PC-9 (cell line): ENCODE measurements around the gene YY1. TPM values are rescaled to one million over a fixed set of nuclear protein-coding genes. Genes with fewer than 3 reads are reported as not detected.

ENCODE experiments used
- BruUV-seq: library from RNA; stranded (reverse); fragments of 400-500 nt; replicated peaks from 2 replicates; lab custom pipeline; 2021; lab: Mats Ljungman, UMichigan
- CTCF ChIA-PET: fragments of 300-600 bp; sonication (Branson Sonifier 250); formaldehyde crosslinking; loops from one replicate; lab custom pipeline; 2022; ENCODE audit warnings: antibody characterized with exemption; lab: Charles Lee
- POLR2A ChIA-PET: fragments of 300-600 bp; sonication (Branson Sonifier 250); formaldehyde crosslinking; loops from one replicate; lab custom pipeline; 2022; ENCODE audit warnings: antibody characterized with exemption; ENCODE audit not compliant: unreplicated experiment; lab: Charles Lee
- DNase-seq, 2 experiments: peaks; one replicate each; pipeline versions ENCODE4 v3.0.0 to v3.0.0-alpha.2; 2015 to 2022; ENCODE audit warnings: mixed read lengths in 1 of 2
- H2AFZ ChIP-seq: fragments of 200-600 bp; sonication (generic); 2 replicates; pipeline ENCODE4 v1.8.1; 2017; ENCODE audit warnings: antibody characterized with exemption
- H3F3A ChIP-seq: fragments of 200-600 bp; sonication (generic); 2 replicates; pipeline ENCODE4 v1.8.1; 2017; ENCODE audit warnings: antibody characterized with exemption, mild to moderate bottlenecking, low read depth; ENCODE audit not compliant: insufficient read depth
- H3K27ac ChIP-seq: fragments of 200-600 bp; sonication (generic); 2 replicates; pipeline ENCODE4 v1.6.1; 2016; ENCODE audit warnings: mixed run types
- H3K27me3 ChIP-seq: fragments of 200-600 bp; sonication (generic); 2 replicates; pipeline ENCODE4 v1.6.1; 2016; ENCODE audit warnings: low read depth, mixed run types; ENCODE audit not compliant: insufficient read depth
- H3K36me3 ChIP-seq: fragments of 200-600 bp; sonication (generic); 2 replicates; pipeline ENCODE4 v1.6.1; 2016; ENCODE audit warnings: low read depth, mixed run types
- H3K4me1 ChIP-seq: fragments of 200-600 bp; sonication (generic); replicated peaks from 2 replicates; pipeline ENCODE4 v1.6.1; 2016; ENCODE audit warnings: mixed run types; ENCODE audit not compliant: insufficient read depth
- H3K4me2 ChIP-seq: fragments of 200-600 bp; sonication (generic); 2 replicates; pipeline ENCODE4 v1.6.1; 2017; ENCODE audit warnings: mixed run types
- H3K4me3 ChIP-seq: fragments of 200-600 bp; sonication (generic); 2 replicates; pipeline ENCODE4 v1.6.1; 2016; ENCODE audit warnings: mixed run types
- H3K79me2 ChIP-seq: fragments of 200-600 bp; sonication (generic); 2 replicates; pipeline ENCODE4 v1.6.1; 2017; ENCODE audit warnings: low read depth, mixed run types
- H3K9me2 ChIP-seq: fragments of 200-600 bp; sonication (generic); 2 replicates; pipeline ENCODE4 v1.8.1; 2017; ENCODE audit warnings: mild to moderate bottlenecking; ENCODE audit not compliant: insufficient read depth
- H3K9me3 ChIP-seq: fragments of 200-600 bp; sonication (generic); 2 replicates; pipeline ENCODE4 v1.8.1; 2016; ENCODE audit warnings: low read depth; ENCODE audit not compliant: insufficient read depth
- H4K20me1 ChIP-seq: fragments of 200-600 bp; sonication (generic); 2 replicates; pipeline ENCODE4 v1.8.1; 2017; ENCODE audit not compliant: insufficient read depth
- CTCF ChIP-seq: fragments of 200-600 bp; sonication (generic); conservative IDR thresholded peaks from 2 replicates; pipeline ENCODE4 v1.6.1; 2017; ENCODE audit warnings: mixed run types, antibody characterized with exemption, mild to moderate bottlenecking, moderate library complexity
- EZH2 ChIP-seq: fragments of 200-600 bp; sonication (generic); IDR thresholded peaks from 2 replicates; pipeline ENCODE4 v1.8.0; 2017; ENCODE audit warnings: antibody characterized with exemption, low read depth
- intact Hi-C: fragments of 100-400 bp; cut with micrococcal nuclease; formaldehyde crosslinking; loops from one replicate; pipeline ENCODE4 v1.10.0; 2022; ENCODE audit not compliant: unreplicated experiment
- total RNA-seq: library from RNA; stranded (reverse); gene quantifications from 2 replicates; pipeline ENCODE4 v1.2.3, GENCODE V29; 2021

YY1 gene
- total RNA-seq, 1 experiment from 2014 or later: 32.3 TPM

GRCh38 chr14:100267990-100268389 is 29.0 kb downstream of the YY1 start:
- ChIA-PET CTCF (interaction anchor here (0.6 kb wide), 1 partner anchor 1689 kb away, joined by 4 read pairs; no protein-coding TSS in a partner anchor), POLR2A (no interaction called here)
- H3K9me3 ChIP-seq: no peaks in the 10 kb centered on the region
- no peak overlapping the region for H3K27ac ChIP-seq
- no peak overlapping the region for H3K4me3 ChIP-seq
- no TSS peak for BruUV-seq
- no peaks in the 10 kb centered on the region for H3K9me2 ChIP-seq
- TF ChIP-seq EZH2 (no peak), CTCF (no peak)
- no peak overlapping the region for H2AFZ ChIP-seq
- DNase-seq: no peak
- H3F3A ChIP-seq: peaks cover 12% of the 10 kb centered on the region; the same call in 1 of the 2 replicates
- no peaks in the 10 kb centered on the region for H3K36me3 ChIP-seq
- H3K79me2 ChIP-seq: peaks cover 84% of the 10 kb centered on the region
- intact Hi-C loops: no loop called here
- no peak overlapping the region for H3K4me2 ChIP-seq
- H3K27me3 ChIP-seq: no peaks in the 10 kb centered on the region
- no peaks in the 10 kb centered on the region for H3K4me1 ChIP-seq
- H4K20me1 ChIP-seq: peaks cover 78% of the 10 kb centered on the region

GRCh38 chr14:100268591-100269207 is 29.8 kb downstream of the YY1 start:
- no peak overlapping the region for H3K4me3 ChIP-seq
- POLR2A ChIA-PET: no interaction called here
- no peak overlapping the region for H3K27ac ChIP-seq
- no peak for DNase-seq
- no peaks in the 10 kb centered on the region for H3K9me2 ChIP-seq
- no peaks in the 10 kb centered on the region for H3K27me3 ChIP-seq
- no peaks in the 10 kb centered on the region for H3K4me1 ChIP-seq
- peaks cover 82% of the 10 kb centered on the region for H3K79me2 ChIP-seq
- peaks cover 73% of the 10 kb centered on the region for H4K20me1 ChIP-seq
- CTCF ChIA-PET: no interaction called here
- intact Hi-C loops: no loop called here
- peaks cover 12% of the 10 kb centered on the region; the same call in 1 of the 2 replicates for H3F3A ChIP-seq
- TF ChIP-seq EZH2 (no peak), CTCF (no peak)
- H3K4me2 ChIP-seq: no peak overlapping the region
- BruUV-seq: no TSS peak
- H3K9me3 ChIP-seq: no peaks in the 10 kb centered on the region
- no peak overlapping the region for H2AFZ ChIP-seq
- no peaks in the 10 kb centered on the region for H3K36me3 ChIP-seq

GRCh38 chr14:100271247-100271939 is 32.4 kb downstream of the YY1 start:
- Histone ChIP-seq H3K9me2 (no peaks in the 10 kb centered on the region), H4K20me1 (peaks cover 78% of the 10 kb centered on the region), H3K79me2 (peaks cover 84% of the 10 kb centered on the region), H3K4me1 (no peaks in the 10 kb centered on the region), H3K27ac (no peak overlapping the region), H3K4me2 (no peak overlapping the region), H3F3A (peaks cover 15% of the 10 kb centered on the region; the same call in 1 of the 2 replicates), H2AFZ (no peak overlapping the region), H3K36me3 (no peaks in the 10 kb centered on the region), H3K9me3 (no peaks in the 10 kb centered on the region), H3K4me3 (no peak overlapping the region), H3K27me3 (no peaks in the 10 kb centered on the region)
- ChIA-PET POLR2A (interaction anchor here (0.6 kb wide), 1 partner anchor 9 kb away, joined by 4 read pairs; no protein-coding TSS in a partner anchor), CTCF (no interaction called here)
- TF ChIP-seq CTCF (peak; percentile 37; the same call in 1 of the 2 replicates), EZH2 (no peak)
- DNase-seq: peak; percentile 8 to 40
- no TSS peak for BruUV-seq
- intact Hi-C loops: no loop called here
